ENCODE measurements around the gene SETD3. TPM values are rescaled to one million over a fixed set of nuclear protein-coding genes. Genes with fewer than 3 reads are reported as not detected.
A peak's percentile ranks its signal among the peaks of the same experiment; 100 is the strongest.

The SETD3 gene
- total RNA-seq, 6 experiments from 2014 or later = 24.7 to 42.0 (median 28.8) TPM

DNA sequence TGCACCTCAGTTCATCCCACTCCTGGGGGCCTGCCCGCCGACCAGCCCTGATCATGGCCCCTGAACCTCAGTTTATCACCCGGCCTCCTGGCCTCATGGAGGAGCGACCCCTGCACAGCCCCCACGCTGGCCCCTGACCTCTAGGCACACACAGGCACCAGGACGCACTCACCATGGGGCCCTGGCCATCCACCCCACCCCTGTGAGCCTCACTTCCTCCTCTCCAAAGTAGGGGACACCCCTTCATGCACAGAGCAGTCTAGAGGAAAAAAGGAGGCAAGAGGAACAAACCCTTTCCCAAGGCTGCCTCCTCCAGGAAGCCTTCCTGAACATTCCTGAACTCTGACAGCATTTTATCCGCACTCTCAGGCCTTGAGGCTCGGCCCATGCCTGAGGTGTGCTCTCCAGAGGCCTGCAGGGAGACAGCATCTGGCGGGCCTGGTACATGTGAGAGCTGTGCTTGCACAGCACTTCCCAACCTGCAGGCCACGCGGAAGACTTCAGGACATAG lies 40.0 kb upstream of the SETD3 start:
- Histone ChIP-seq H3K27ac (no peak overlapping the region), H3K36me3 (no peaks in the 10 kb centered on the region), H3K4me1 (peaks cover 0 to 3% (median 0%) of the 10 kb centered on the region in 4 donors), H3K9me3 (no peaks in the 10 kb centered on the region), H3K4me3 (no peak overlapping the region), H3K27me3 (no peaks in the 10 kb centered on the region)
- 88% methylated on average over 9 of the region's 11 CpGs for whole genome bisulfite sequencing (ENCODE audit: insufficient coverage, low coverage, low lambda C conversion rate, missing lambda C conversion rate)
- DNase-seq (peak in 2 of 3 donors; percentile 11 to 35), ATAC-seq (no peak)
- TF ChIP-seq POLR2A (IDR thresholded peaks at IDR 0.05) = no peak
- TF ChIP-seq, protein P1, sequence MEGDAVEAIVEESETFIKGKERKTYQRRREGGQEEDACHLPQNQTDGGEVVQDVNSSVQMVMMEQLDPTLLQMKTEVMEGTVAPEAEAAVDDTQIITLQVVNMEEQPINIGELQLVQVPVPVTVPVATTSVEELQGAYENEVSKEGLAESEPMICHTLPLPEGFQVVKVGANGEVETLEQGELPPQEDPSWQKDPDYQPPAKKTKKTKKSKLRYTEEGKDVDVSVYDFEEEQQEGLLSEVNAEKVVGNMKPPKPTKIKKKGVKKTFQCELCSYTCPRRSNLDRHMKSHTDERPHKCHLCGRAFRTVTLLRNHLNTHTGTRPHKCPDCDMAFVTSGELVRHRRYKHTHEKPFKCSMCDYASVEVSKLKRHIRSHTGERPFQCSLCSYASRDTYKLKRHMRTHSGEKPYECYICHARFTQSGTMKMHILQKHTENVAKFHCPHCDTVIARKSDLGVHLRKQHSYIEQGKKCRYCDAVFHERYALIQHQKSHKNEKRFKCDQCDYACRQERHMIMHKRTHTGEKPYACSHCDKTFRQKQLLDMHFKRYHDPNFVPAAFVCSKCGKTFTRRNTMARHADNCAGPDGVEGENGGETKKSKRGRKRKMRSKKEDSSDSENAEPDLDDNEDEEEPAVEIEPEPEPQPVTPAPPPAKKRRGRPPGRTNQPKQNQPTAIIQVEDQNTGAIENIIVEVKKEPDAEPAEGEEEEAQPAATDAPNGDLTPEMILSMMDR (IDR thresholded peaks at IDR 0.05) = no peak
- intact Hi-C loops (cut with DNase I) = no loop called here

DNA sequence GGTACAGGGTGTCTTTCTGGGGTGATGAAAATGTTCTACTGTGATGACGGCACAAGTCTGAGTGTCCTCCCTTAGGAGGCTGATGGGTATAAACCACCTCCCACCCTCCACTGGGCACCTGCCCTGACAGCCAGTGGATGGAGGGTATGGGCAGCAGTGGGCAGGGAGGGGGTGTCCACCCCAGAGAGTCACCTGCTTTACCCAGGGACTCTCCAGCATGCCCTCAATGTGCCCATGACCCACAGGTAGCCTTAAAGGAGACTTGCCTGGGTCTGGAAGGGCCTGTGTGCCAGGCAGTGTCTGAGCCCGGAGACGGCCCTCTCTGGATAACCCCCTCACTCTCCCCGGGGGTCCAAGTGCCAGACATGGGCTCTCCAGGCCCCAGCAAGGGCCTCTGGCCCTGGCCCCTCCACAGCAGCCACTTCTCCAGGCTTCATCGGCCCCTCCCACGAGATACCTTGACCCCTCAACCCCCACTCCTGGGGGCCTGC lies 39.3 kb upstream of the SETD3 start:
- no peak for ATAC-seq
- WGBS (ENCODE audit: insufficient coverage, low coverage, low lambda C conversion rate, missing lambda C conversion rate) = 80% methylated on average over 3 of the region's 6 CpGs
- Histone ChIP-seq H3K4me1 (peaks cover 0 to 3% (median 0%) of the 10 kb centered on the region in 4 donors), H3K36me3 (peaks cover 0 to under 1% (median 0%) of the 10 kb centered on the region in 4 donors), H3K27ac (no peak overlapping the region), H3K9me3 (no peaks in the 10 kb centered on the region), H3K27me3 (no peaks in the 10 kb centered on the region), H3K4me3 (no peak overlapping the region)
- intact Hi-C loops (cut with DNase I) = loop anchor here (5.0 kb wide), 1 partner anchor 107 kb away; no protein-coding TSS in a partner anchor
- no peak for TF ChIP-seq POLR2A (IDR thresholded peaks at IDR 0.05)
- TF ChIP-seq, protein P1 (IDR thresholded peaks at IDR 0.05) = no peak
- DNase-seq = peak in 2 of 3 donors; percentile 12 to 46

DNA sequence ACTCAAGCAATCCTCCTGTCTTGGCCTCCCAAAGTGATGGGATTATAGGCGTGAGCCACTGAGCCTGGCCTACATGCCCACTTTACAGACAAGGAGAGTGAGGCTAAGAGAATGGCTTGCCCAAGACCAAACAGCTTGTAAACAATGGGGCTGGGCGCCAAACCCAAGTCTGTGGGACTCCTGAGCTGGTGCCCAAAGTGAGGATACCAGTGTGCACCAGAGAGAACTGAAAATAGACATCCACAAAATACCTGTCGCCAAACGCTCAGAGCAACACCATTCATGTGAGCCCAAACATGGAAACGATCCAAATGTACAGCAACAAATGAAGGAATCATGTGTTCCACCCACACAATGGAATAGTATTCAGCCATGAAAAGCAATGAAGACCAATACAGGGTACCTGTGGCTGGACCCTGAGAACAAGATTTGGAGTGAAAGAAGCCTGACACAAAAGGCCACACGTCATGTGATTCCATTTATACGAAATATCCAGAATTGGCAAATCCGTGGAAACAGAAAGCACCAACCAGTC lies 38.8 kb upstream of the SETD3 start:
- H3K36me3 ChIP-seq = peaks cover 0 to 6% (median 0%) of the 10 kb centered on the region in 4 donors
- H3K27me3 ChIP-seq = no peaks in the 10 kb centered on the region
- H3K4me3 ChIP-seq = no peak overlapping the region
- DNase-seq (peak in 2 of 3 donors; percentile 17 to 31), ATAC-seq (no peak)
- H3K27ac ChIP-seq = no peak overlapping the region
- H3K4me1 ChIP-seq = peaks cover 0 to 3% (median 0%) of the 10 kb centered on the region in 4 donors
- intact Hi-C loops (cut with DNase I) = loop anchor here (5.0 kb wide), 1 partner anchor 108 kb away; no protein-coding TSS in a partner anchor
- no peaks in the 10 kb centered on the region for H3K9me3 ChIP-seq
- 89% methylated on average over 5 of the region's 8 CpGs for WGBS (ENCODE audit: insufficient coverage, low coverage, low lambda C conversion rate, missing lambda C conversion rate)
- TF ChIP-seq, protein P1 (IDR thresholded peaks at IDR 0.05) = no peak
- no peak for TF ChIP-seq POLR2A (IDR thresholded peaks at IDR 0.05)

DNA sequence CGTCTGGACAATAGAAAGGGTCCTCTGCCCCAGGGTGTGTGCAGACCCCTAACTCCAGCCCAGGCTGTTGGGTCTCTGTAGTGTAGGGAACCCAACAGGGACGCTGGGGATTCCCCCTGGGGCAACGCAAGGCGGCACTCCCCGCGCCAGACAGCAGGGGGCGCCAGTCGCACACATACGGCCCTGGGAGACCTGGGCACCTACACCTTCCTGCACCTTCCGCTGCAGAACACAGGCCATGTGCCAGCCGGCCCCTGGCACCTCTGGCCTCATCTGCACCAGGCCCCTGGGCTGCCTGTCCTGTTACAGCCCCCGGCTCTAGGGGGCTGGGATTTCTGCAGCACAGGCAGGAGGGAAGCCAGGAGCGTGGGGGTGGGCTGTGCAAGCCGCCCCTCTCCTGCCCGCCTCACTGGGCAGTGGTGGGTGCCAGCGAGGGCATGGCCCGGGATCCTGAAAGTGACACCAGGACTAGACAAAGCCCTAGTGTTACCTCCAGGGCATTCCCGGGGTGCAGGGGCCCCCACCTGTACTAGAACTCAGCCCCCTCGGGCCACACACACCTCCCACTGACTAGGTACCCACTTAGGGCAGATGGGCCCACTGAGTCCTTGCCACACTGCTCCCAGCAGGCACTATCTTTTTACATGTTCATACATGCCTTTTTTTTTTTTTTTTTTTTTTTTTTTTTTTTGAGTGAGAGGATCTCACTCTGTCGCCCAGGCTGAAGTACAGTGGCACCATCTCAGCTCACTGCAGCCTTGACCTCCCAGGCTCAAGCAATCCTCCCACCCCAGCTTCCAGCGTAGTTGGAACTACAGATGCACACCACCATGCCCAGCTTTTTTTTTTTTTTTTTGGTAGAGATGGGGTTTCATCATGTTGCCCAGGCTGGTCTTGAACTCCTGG lies 38.0 kb upstream of the SETD3 start:
- no peak overlapping the region for H3K27ac ChIP-seq
- H3K4me3 ChIP-seq = no peak overlapping the region
- no peaks in the 10 kb centered on the region for H3K27me3 ChIP-seq
- no peaks in the 10 kb centered on the region for H3K9me3 ChIP-seq
- peak; percentile 88 to 95 (median 90) for ATAC-seq
- TF ChIP-seq, protein P1 (IDR thresholded peaks at IDR 0.05) = peak; percentile 97 to 100 (median 98)
- TF ChIP-seq POLR2A (IDR thresholded peaks at IDR 0.05) = no peak
- 21% methylated on average over 2 of the region's 21 CpGs for WGBS (ENCODE audit: insufficient coverage, low coverage, low lambda C conversion rate, missing lambda C conversion rate)
- intact Hi-C loops (cut with DNase I) = loop anchor here (5.0 kb wide), 1 partner anchor 109 kb away; no protein-coding TSS in a partner anchor
- DNase-seq = peak; percentile 76 to 88 (median 87)
- peaks cover 0 to 10% (median 0%) of the 10 kb centered on the region in 4 donors for H3K36me3 ChIP-seq
- peaks cover 0 to 3% (median 0%) of the 10 kb centered on the region in 4 donors for H3K4me1 ChIP-seq

Measured in right lobe of liver (tissue), 6 donors.